ENCODE results near the gene TRIOBP. TPM values are rescaled to one million over a fixed set of nuclear protein-coding genes. Genes with fewer than 3 reads are reported as not detected.

Gene TRIOBP, protein sequence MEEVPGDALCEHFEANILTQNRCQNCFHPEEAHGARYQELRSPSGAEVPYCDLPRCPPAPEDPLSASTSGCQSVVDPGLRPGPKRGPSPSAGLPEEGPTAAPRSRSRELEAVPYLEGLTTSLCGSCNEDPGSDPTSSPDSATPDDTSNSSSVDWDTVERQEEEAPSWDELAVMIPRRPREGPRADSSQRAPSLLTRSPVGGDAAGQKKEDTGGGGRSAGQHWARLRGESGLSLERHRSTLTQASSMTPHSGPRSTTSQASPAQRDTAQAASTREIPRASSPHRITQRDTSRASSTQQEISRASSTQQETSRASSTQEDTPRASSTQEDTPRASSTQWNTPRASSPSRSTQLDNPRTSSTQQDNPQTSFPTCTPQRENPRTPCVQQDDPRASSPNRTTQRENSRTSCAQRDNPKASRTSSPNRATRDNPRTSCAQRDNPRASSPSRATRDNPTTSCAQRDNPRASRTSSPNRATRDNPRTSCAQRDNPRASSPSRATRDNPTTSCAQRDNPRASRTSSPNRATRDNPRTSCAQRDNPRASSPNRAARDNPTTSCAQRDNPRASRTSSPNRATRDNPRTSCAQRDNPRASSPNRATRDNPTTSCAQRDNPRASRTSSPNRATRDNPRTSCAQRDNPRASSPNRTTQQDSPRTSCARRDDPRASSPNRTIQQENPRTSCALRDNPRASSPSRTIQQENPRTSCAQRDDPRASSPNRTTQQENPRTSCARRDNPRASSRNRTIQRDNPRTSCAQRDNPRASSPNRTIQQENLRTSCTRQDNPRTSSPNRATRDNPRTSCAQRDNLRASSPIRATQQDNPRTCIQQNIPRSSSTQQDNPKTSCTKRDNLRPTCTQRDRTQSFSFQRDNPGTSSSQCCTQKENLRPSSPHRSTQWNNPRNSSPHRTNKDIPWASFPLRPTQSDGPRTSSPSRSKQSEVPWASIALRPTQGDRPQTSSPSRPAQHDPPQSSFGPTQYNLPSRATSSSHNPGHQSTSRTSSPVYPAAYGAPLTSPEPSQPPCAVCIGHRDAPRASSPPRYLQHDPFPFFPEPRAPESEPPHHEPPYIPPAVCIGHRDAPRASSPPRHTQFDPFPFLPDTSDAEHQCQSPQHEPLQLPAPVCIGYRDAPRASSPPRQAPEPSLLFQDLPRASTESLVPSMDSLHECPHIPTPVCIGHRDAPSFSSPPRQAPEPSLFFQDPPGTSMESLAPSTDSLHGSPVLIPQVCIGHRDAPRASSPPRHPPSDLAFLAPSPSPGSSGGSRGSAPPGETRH (N-terminal part only)
- total RNA-seq = 10 to 100 TPM; 70.9 to 84.9 TPM
- 10 to 100 TPM; 57.4 to 80.8 (median 67.0) TPM for polyA plus RNA-seq (ENCODE audit: insufficient read length in 6 of 6)
- long read RNA-seq, donor 1, transcript TRIOBP-203 (14 exons, 2,324 nt) = major isoform, 19 of 57 reads
- long read RNA-seq, donor 1, partial matches to known transcripts = 38 of 57 reads
- long read RNA-seq, donor 1, other reads (novel, unspliced or antisense) = 0 of 57 reads
- long read RNA-seq, donor 2, transcript TRIOBP-203 (14 exons, 2,324 nt) = major isoform, 31 of 63 reads
- long read RNA-seq, donor 2, partial matches to known transcripts = 31 of 63 reads
- long read RNA-seq, donor 2, other reads (novel, unspliced or antisense) = 0 of 63 reads
- long read RNA-seq, donor 3, transcript TRIOBP-203 (14 exons, 2,324 nt) = major isoform, 17 of 23 reads
- long read RNA-seq, donor 3, partial matches to known transcripts = 5 of 23 reads
- long read RNA-seq, donor 3, other reads (novel, unspliced or antisense) = 0 of 23 reads
- long read RNA-seq, donor 4, partial matches to known transcripts = 5 of 14 reads
- long read RNA-seq, donor 4, other reads (novel, unspliced or antisense) = 7 of 14 reads
- long read RNA-seq, donor 5, transcript TRIOBP-203 (14 exons, 2,324 nt) = major isoform, 22 of 46 reads
- long read RNA-seq, donor 5, partial matches to known transcripts = 18 of 46 reads
- long read RNA-seq, donor 5, other reads (novel, unspliced or antisense) = 6 of 46 reads
- long read RNA-seq, donor 6, transcript TRIOBP-203 (14 exons, 2,324 nt) = major isoform, 17 of 18 reads
- long read RNA-seq, donor 6, partial matches to known transcripts = 0 of 18 reads
- long read RNA-seq, donor 6, other reads (novel, unspliced or antisense) = 0 of 18 reads
- long read RNA-seq, donor 7, transcript TRIOBP-203 (14 exons, 2,324 nt) = major isoform, 10 of 12 reads
- long read RNA-seq, donor 7, partial matches to known transcripts = 0 of 12 reads
- long read RNA-seq, donor 7, other reads (novel, unspliced or antisense) = 0 of 12 reads
- long read RNA-seq, donor 8, transcript TRIOBP-203 (14 exons, 2,324 nt) = major isoform, 21 of 24 reads
- long read RNA-seq, donor 8, partial matches to known transcripts = 0 of 24 reads
- long read RNA-seq, donor 8, other reads (novel, unspliced or antisense) = 0 of 24 reads
- long read RNA-seq, donor 9 = 0 reads
- long read RNA-seq, donor 10, transcript TRIOBP-203 (14 exons, 2,324 nt) = major isoform, 10 of 20 reads
- long read RNA-seq, donor 10, partial matches to known transcripts = 5 of 20 reads
- long read RNA-seq, donor 10, other reads (novel, unspliced or antisense) = 5 of 20 reads
- long read RNA-seq, donor 11, transcript TRIOBP-203 (14 exons, 2,324 nt) = major isoform, 11 of 12 reads
- long read RNA-seq, donor 11, partial matches to known transcripts = 0 of 12 reads
- long read RNA-seq, donor 11, other reads (novel, unspliced or antisense) = 0 of 12 reads
- long read RNA-seq, donor 12, transcript TRIOBP-203 (14 exons, 2,324 nt) = major isoform, 13 of 14 reads
- long read RNA-seq, donor 12, partial matches to known transcripts = 0 of 14 reads
- long read RNA-seq, donor 12, other reads (novel, unspliced or antisense) = 0 of 14 reads

DNA sequence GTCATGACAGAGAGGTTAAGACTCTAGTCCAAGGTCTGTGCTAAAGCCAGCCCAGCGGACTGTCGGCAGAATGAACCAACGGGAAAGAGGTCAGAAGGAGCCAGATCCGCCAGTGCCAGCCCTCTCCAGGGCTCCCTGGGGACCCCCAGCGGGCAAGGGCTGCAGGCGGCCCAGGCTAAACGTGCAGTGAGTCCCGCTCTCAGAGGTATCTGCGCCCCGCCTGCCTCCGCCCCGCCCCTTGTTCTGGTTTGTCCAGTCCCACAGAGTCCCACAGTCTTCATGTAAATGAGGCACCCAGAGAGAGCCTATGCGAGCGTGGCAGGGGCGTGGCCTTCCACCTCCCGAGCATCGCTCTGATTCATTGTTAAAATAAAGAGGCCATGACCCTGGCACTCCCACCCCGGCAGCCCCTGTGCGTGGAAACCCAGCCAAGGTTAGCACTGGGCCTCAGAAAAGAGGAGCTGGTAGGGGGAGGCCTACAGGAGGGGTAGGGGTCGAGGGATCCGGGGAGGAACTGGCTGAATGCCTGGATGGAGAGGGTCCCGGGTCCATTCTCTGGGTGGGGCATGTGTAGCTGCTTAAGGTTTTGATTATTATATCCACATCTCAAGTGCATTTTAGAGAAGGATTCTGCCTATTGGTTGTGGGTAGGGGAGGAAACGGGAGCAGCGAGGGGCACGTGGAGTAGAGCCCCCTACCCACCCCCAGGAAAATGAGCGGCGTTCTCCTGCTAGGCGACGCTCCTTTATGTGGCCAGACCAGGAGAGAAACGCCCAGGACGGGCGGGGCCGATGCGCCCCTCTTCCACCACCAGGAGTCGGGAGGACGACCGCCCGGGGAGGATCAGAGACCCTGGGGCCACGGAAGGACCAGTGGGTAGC is at the start of gene TRIOBP:
TSS of gene TRIOBP (plus strand) at position 392 of the 881 bp plus-strand sequence. CDS start 4,318 bp downstream, outside the sequence.
- peaks cover 11 to 28% of the 10 kb centered on the region in 2 donors for H3K4me1 ChIP-seq
- no peaks in the 10 kb centered on the region for H3K27me3 ChIP-seq
- TF ChIP-seq, protein P1, sequence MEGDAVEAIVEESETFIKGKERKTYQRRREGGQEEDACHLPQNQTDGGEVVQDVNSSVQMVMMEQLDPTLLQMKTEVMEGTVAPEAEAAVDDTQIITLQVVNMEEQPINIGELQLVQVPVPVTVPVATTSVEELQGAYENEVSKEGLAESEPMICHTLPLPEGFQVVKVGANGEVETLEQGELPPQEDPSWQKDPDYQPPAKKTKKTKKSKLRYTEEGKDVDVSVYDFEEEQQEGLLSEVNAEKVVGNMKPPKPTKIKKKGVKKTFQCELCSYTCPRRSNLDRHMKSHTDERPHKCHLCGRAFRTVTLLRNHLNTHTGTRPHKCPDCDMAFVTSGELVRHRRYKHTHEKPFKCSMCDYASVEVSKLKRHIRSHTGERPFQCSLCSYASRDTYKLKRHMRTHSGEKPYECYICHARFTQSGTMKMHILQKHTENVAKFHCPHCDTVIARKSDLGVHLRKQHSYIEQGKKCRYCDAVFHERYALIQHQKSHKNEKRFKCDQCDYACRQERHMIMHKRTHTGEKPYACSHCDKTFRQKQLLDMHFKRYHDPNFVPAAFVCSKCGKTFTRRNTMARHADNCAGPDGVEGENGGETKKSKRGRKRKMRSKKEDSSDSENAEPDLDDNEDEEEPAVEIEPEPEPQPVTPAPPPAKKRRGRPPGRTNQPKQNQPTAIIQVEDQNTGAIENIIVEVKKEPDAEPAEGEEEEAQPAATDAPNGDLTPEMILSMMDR (IDR thresholded peaks at IDR 0.05) = peak; percentile 30 to 44
- H3K4me3 ChIP-seq = no peak within 1 kb of the TSS
- H3K36me3 ChIP-seq = peaks cover 0 to 30% of the 10 kb centered on the region in 2 donors
- H3K9me3 ChIP-seq = no peaks in the 10 kb centered on the region
- intact Hi-C loops (cut with DNase I) = no loop called here
- ATAC-seq = peak; percentile 99
- DNase-seq = peak; percentile 77 to 99 (median 93)
- H3K27ac ChIP-seq = no peak within 1 kb of the TSS

- TF ChIP-seq, protein P1 (IDR thresholded peaks at IDR 0.05) = no peak
- ATAC-seq (no peak), DNase-seq (no peak)
- H3K27ac ChIP-seq = no peak overlapping the region
- H3K27me3 ChIP-seq = no peaks in the 10 kb centered on the region
- peaks cover 0 to 16% of the 10 kb centered on the region in 2 donors for H3K4me1 ChIP-seq
- H3K9me3 ChIP-seq = no peaks in the 10 kb centered on the region
- H3K4me3 ChIP-seq = no peak overlapping the region
- intact Hi-C loops (cut with DNase I) = loop anchor here in 1 of 2 donors (10.0 kb wide), 1 partner anchor 137 kb away; no protein-coding TSS in a partner anchor
- H3K36me3 ChIP-seq = peaks cover 0 to 97% of the 10 kb centered on the region in 2 donors
Measured at GRCh38 chr22:37647317-37647716, 49.5 kb upstream of the TRIOBP start.

GRCh38 chr22:37647928-37648327 is 48.9 kb upstream of the TRIOBP start:
- DNase-seq (no peak), ATAC-seq (no peak)
- Histone ChIP-seq H3K27ac (no peak overlapping the region), H3K36me3 (peaks cover 0 to 97% of the 10 kb centered on the region in 2 donors), H3K27me3 (no peaks in the 10 kb centered on the region), H3K4me1 (peaks cover 0 to 10% of the 10 kb centered on the region in 2 donors), H3K9me3 (no peaks in the 10 kb centered on the region), H3K4me3 (no peak overlapping the region)
- TF ChIP-seq, protein P1 (IDR thresholded peaks at IDR 0.05) = no peak
- intact Hi-C loops (cut with DNase I) = loop anchor here in 1 of 2 donors (10.0 kb wide), 1 partner anchor 137 kb away; no protein-coding TSS in a partner anchor
